ENCODE results near the gene CREBL2.
"Not testable (repeated sequence)": the region's sequence is repeated elsewhere in the genome, so short reads cannot be mapped to it uniquely, and the experiment has no call there.

Gene CREBL2

GRCh38 chr12:12611512-12612306 lies at the start of gene CREBL2:
Gene CREBL2 (plus strand): TSS chr12:12611876. CDS start chr12:12612173, 297 bp downstream.
- FAIRE-seq = peak; percentile 77

GRCh38 chr12:12562016-12562483 lies 49.6 kb upstream of the CREBL2 start:
- no peak for FAIRE-seq

- no peak for FAIRE-seq
Measured at GRCh38 chr12:12562585-12563261, 49.0 kb upstream of the CREBL2 start, which contains the start of gene DUSP16. Gene DUSP16 (minus strand): TSS chr12:12562863. CDS start chr12:12521098, 41,765 bp downstream.

GRCh38 chr12:12563290-12563928 lies 48.3 kb upstream of the CREBL2 start:
- no peak for FAIRE-seq

GRCh38 chr12:12564911-12565310 lies 46.8 kb upstream of the CREBL2 start:
- FAIRE-seq = no peak

- not testable (repeated sequence) for FAIRE-seq
Measured at GRCh38 chr12:12565971-12566370, 45.7 kb upstream of the CREBL2 start.

GRCh38 chr12:12572659-12573058 lies 39.0 kb upstream of the CREBL2 start:
- FAIRE-seq = no peak

- FAIRE-seq = no peak
Measured at GRCh38 chr12:12577786-12578185, 33.9 kb upstream of the CREBL2 start.

- FAIRE-seq = not testable (repeated sequence)
Measured at GRCh38 chr12:12580716-12581115, 31.0 kb upstream of the CREBL2 start.

GRCh38 chr12:12582193-12582881 lies 29.3 kb upstream of the CREBL2 start:
- FAIRE-seq = no peak

- no peak for FAIRE-seq
Measured at GRCh38 chr12:12582895-12583303, 28.8 kb upstream of the CREBL2 start.

- FAIRE-seq = no peak
Measured at GRCh38 chr12:12583510-12584178, 28.0 kb upstream of the CREBL2 start.

GRCh38 chr12:12585115-12585863 lies 26.4 kb upstream of the CREBL2 start:
- no peak for FAIRE-seq

- no peak for FAIRE-seq
Measured at GRCh38 chr12:12586879-12587675, 24.6 kb upstream of the CREBL2 start.

- no peak for FAIRE-seq
Measured at GRCh38 chr12:12587878-12588277, 23.8 kb upstream of the CREBL2 start.

- FAIRE-seq = not testable (repeated sequence)
Measured at GRCh38 chr12:12588436-12588835, 23.2 kb upstream of the CREBL2 start.

- FAIRE-seq = no peak
Measured at GRCh38 chr12:12590961-12591360, 20.7 kb upstream of the CREBL2 start.

- FAIRE-seq = no peak
Measured at GRCh38 chr12:12592930-12593329, 18.7 kb upstream of the CREBL2 start.

- FAIRE-seq = not testable (repeated sequence)
Measured at GRCh38 chr12:12595929-12596328, 15.7 kb upstream of the CREBL2 start.

- not testable (repeated sequence) for FAIRE-seq
Measured at GRCh38 chr12:12596598-12596997, 15.1 kb upstream of the CREBL2 start.

- no peak for FAIRE-seq
Measured at GRCh38 chr12:12598864-12599263, 12.8 kb upstream of the CREBL2 start.
